Karpas-422 (cell line): ENCODE measurements around the gene GLIS2. TPM values are rescaled to one million over a fixed set of nuclear protein-coding genes. Genes with fewer than 3 reads are reported as not detected.
A peak's percentile ranks its signal among the peaks of the same experiment; 100 is the strongest.

Experiments used
- DNase-seq: peaks from one replicate; pipeline ENCODE4 v3.0.0-alpha.2; 2015
- H2AFZ ChIP-seq: fragments of 200-600 bp; sonication (generic); 2 replicates; pipeline ENCODE4 v1.6.1; 2014; ENCODE audit warnings: antibody characterized with exemption, low read length, mixed read lengths
- H3K27ac ChIP-seq: fragments of 200-600 bp; sonication (generic); 2 replicates; pipeline ENCODE4 v1.5.1; 2014; ENCODE audit warnings: mild to moderate bottlenecking, low read length, moderate library complexity
- H3K27me3 ChIP-seq: fragments of 200-600 bp; sonication (generic); 2 replicates; pipeline ENCODE4 v1.6.1; 2014; ENCODE audit warnings: low read length, mixed read lengths
- H3K36me3 ChIP-seq: fragments of 200-600 bp; sonication (generic); 2 replicates; pipeline ENCODE4 v1.6.1; 2014; ENCODE audit warnings: low read length, mixed read lengths; ENCODE audit not compliant: insufficient read depth
- H3K4me1 ChIP-seq: fragments of 200-600 bp; sonication (generic); 2 replicates; pipeline ENCODE4 v1.6.1; 2014; ENCODE audit warnings: mild to moderate bottlenecking, low read length, mixed read lengths
- H3K4me2 ChIP-seq: fragments of 200-600 bp; sonication (generic); 2 replicates; pipeline ENCODE4 v1.6.1; 2014; ENCODE audit warnings: low read length, low read depth, mild to moderate bottlenecking; ENCODE audit not compliant: poor library complexity, severe bottlenecking
- H3K4me3 ChIP-seq: fragments of 200-600 bp; sonication (generic); 2 replicates; pipeline ENCODE4 v1.5.1; 2014; ENCODE audit warnings: mild to moderate bottlenecking, antibody characterized with exemption, low read length, mixed read lengths
- H3K79me2 ChIP-seq: fragments of 200-600 bp; sonication (generic); 2 replicates; pipeline ENCODE4 v1.6.1; 2014; ENCODE audit warnings: mild to moderate bottlenecking, low read length, mixed read lengths
- H3K9ac ChIP-seq: fragments of 200-600 bp; sonication (generic); 2 replicates; pipeline ENCODE4 v1.6.0; 2014; ENCODE audit warnings: low read length
- H3K9me2 ChIP-seq: fragments of 200-600 bp; sonication (generic), shearing (Covaris generic); replicated peaks from 2 replicates; pipeline ENCODE4 v1.6.0; 2014; ENCODE audit warnings: mild to moderate bottlenecking, low read length, moderate library complexity; ENCODE audit not compliant: insufficient read depth
- H3K9me3 ChIP-seq: fragments of 300-700, 200-600 bp; sonication (generic); 2 replicates; pipeline ENCODE4 v1.6.1; 2014; ENCODE audit warnings: low read length, mixed read lengths
- H4K20me1 ChIP-seq: fragments of 200-600 bp; sonication (generic); 2 replicates; pipeline ENCODE4 v1.6.1; 2014; ENCODE audit warnings: mild to moderate bottlenecking, antibody characterized with exemption, low read length, low read depth; ENCODE audit not compliant: insufficient read depth
- total RNA-seq: library from RNA; depleted of rRNA; stranded (reverse); fragments of >200 nt; shearing (Covaris generic); gene quantifications from 2 replicates; pipeline ENCODE4 v1.2.3, GENCODE V29; 2014; ENCODE audit warnings: low replicate concordance

Gene GLIS2
- total RNA-seq, 1 experiment from 2014 or later: not detected

DNA sequence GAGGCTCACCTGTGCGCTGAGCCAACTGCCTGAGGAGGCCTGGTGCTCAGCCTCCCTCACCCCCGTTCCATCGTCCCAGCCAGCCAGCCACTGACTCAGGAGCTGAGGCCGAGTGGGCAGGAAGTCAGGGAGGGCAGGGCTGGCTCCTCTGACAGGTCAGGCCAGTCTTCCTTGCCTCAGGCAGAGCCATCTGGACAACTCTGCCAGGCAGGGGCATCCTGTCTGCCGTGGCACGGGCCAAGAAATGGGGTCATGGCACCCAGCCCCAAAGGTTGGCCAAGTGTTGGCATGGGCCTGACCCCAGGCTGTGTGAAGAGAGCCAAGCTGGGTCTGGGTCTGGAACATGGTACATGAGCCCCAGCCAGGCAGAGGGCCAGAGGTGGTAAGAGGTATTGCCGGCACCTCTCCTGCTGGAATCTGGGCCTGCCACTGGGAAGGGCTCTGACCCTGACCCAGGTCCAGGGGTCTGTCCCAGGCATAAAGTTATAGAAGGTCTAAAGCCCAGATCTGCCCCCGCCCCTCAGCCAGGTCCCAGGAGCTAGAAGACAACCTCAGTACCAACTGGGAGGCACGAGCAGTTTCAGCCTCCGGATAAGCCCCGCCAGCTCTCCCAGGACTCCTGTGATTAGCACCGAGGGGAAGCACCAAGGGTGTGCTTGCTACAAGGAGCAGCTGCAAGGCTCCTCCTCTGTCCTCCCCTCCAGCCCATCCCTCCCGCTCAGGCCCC is 53.3 kb downstream of the GLIS2 start:
- H3K4me3 ChIP-seq: no peak overlapping the region
- no peaks in the 10 kb centered on the region for H3K9me2 ChIP-seq
- H3K27me3 ChIP-seq: no peaks in the 10 kb centered on the region; the same call in 1 of the 2 replicates
- no peak overlapping the region for H2AFZ ChIP-seq
- H3K4me2 ChIP-seq: no peak overlapping the region
- no peak overlapping the region for H3K27ac ChIP-seq
- no peak for DNase-seq
- H3K9me3 ChIP-seq: no peaks in the 10 kb centered on the region
- H3K36me3 ChIP-seq: peaks cover 5% of the 10 kb centered on the region; the same call in 1 of the 2 replicates
- H3K4me1 ChIP-seq: peaks cover 58% of the 10 kb centered on the region
- H3K79me2 ChIP-seq: no peaks in the 10 kb centered on the region
- H4K20me1 ChIP-seq: peaks cover 32% of the 10 kb centered on the region
- no peak overlapping the region for H3K9ac ChIP-seq

DNA sequence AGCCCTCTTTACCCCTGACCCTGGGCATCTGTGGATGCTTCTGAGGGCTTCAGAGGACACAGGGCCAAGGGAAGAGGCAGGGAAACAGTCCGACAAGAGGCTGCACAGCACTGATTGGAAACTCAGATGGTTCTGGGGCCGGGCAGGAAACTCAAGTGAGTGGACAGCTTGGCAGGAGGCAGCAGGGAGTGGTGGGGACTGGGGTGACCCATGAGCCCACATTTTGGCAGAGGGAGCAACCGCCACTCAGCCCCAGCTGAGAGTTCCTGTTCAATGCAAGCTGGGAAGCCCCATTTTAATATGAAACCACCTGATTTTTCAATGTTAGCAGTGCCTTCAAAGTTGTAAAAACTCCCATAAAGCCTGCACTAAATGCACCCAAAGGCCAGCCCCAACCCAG is 54.3 kb downstream of the GLIS2 start:
- Histone ChIP-seq H4K20me1 (peaks cover 32% of the 10 kb centered on the region), H3K79me2 (no peaks in the 10 kb centered on the region), H3K36me3 (peaks cover 5% of the 10 kb centered on the region; the same call in 1 of the 2 replicates), H3K4me1 (peaks cover 49% of the 10 kb centered on the region), H2AFZ (no peak overlapping the region), H3K9ac (no peak overlapping the region), H3K4me3 (no peak overlapping the region), H3K4me2 (no peak overlapping the region), H3K9me2 (no peaks in the 10 kb centered on the region), H3K9me3 (no peaks in the 10 kb centered on the region), H3K27ac (no peak overlapping the region), H3K27me3 (no peaks in the 10 kb centered on the region; the same call in 1 of the 2 replicates)
- no peak for DNase-seq

DNA sequence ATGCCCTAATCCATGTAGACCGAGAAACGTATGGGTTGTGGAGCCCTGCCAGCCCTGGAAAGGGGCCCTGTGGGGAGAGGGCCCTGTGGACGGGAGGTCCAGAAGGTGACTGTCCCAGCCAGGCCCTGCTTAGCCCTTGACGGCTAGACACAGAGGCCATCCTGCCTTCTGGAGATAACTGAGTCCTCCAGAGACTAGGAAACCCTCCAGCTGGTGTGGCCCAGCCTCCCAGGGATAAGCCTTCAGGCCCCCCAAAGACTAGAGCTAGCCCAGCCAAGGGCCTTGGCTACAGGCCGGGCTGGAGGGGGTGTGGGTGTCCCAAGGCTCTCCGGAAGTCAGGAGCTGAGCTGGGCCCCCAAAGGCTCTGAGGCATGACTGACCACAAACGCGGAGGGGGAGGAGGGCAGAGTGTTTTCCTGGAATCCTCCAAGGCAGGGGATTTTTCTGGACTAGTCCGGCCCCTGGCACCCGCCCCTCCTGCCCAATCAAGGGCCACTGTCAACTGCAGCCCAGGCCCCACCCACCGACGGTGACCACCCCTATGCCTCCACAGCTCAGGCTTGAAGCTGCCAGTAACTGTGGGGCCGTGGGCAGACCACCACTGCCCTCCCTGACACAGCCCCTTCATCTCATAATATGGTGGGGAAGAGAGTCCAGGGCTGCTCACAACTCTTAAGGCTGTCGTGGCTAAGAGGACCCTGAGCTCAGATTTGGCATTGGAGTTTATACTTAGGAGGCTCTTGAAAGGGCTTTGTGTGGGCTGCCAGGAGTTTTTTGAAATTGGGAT is 54.9 kb downstream of the GLIS2 start:
- no peaks in the 10 kb centered on the region; the same call in 1 of the 2 replicates for H3K27me3 ChIP-seq
- no peak overlapping the region for H3K9ac ChIP-seq
- no peaks in the 10 kb centered on the region for H3K9me2 ChIP-seq
- no peak overlapping the region for H3K4me3 ChIP-seq
- peaks cover 43% of the 10 kb centered on the region for H3K4me1 ChIP-seq
- no peak overlapping the region for H3K27ac ChIP-seq
- no peaks in the 10 kb centered on the region for H3K9me3 ChIP-seq
- peak overlapping the region; percentile 80 for H3K4me2 ChIP-seq
- H3K79me2 ChIP-seq: no peaks in the 10 kb centered on the region
- no peak for DNase-seq
- H2AFZ ChIP-seq: no peak overlapping the region
- peaks cover 5% of the 10 kb centered on the region; the same call in 1 of the 2 replicates for H3K36me3 ChIP-seq
- H4K20me1 ChIP-seq: peaks cover 34% of the 10 kb centered on the region

- peaks cover 36% of the 10 kb centered on the region for H3K4me1 ChIP-seq
- H3K79me2 ChIP-seq: no peaks in the 10 kb centered on the region
- DNase-seq: peak; percentile 87
- no peaks in the 10 kb centered on the region; the same call in 1 of the 2 replicates for H3K27me3 ChIP-seq
- peak within 1 kb of the TSS; percentile 74 for H3K9ac ChIP-seq
- no peak within 1 kb of the TSS for H3K27ac ChIP-seq
- no peaks in the 10 kb centered on the region for H3K9me2 ChIP-seq
- H3K9me3 ChIP-seq: no peaks in the 10 kb centered on the region
- peak within 1 kb of the TSS; percentile 69 for H3K4me3 ChIP-seq
- H2AFZ ChIP-seq: no peak within 1 kb of the TSS
- H4K20me1 ChIP-seq: peaks cover 41% of the 10 kb centered on the region
- H3K4me2 ChIP-seq: peak within 1 kb of the TSS; percentile 80
- peaks cover 5% of the 10 kb centered on the region; the same call in 1 of the 2 replicates for H3K36me3 ChIP-seq
Measured at GRCh38 chr16:4371357-4372000, 55.6 kb downstream of the GLIS2 start, which contains the start of gene VASN. VASN (plus strand) TSS chr16:4371848; CDS start chr16:4380878, 9,030 bp downstream.

DNA sequence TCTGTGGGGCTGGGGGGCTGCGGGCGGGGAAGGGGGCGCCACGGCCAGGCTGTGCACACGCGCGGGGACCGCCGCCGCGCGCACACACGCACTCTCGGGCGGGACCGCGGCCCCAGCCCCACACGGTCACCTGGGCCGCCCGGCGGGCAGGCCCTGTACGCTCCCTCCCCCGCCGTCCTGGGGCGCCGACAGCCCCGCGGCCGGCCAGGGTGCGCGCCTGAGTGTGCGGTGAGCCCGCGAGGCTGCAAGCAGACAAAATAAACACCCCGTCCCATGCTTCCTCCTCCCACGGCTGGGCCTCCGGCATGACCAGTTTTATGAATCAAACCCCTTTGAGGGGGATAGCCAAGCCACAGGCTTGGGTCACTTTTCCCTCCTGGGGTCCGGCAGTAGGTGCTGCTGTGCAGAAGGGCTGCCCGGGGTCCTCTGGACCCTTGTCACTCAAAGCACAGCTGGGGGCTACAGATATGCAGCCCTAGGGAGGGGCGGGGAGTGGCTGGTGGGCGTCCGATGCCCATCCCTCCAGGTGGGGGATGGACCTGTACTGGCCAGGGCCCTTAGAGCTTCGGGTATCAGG is 56.2 kb downstream of the GLIS2 start:
- Histone ChIP-seq H2AFZ (no peak overlapping the region), H3K9me3 (no peaks in the 10 kb centered on the region), H3K4me3 (peak overlapping the region; percentile 69), H3K36me3 (peaks cover 5% of the 10 kb centered on the region; the same call in 1 of the 2 replicates), H3K4me2 (peak overlapping the region; percentile 80), H3K27ac (no peak overlapping the region), H3K4me1 (peaks cover 31% of the 10 kb centered on the region), H4K20me1 (peaks cover 43% of the 10 kb centered on the region), H3K9ac (peak overlapping the region; percentile 74), H3K9me2 (no peaks in the 10 kb centered on the region), H3K79me2 (no peaks in the 10 kb centered on the region), H3K27me3 (no peaks in the 10 kb centered on the region; the same call in 1 of the 2 replicates)
- peak; percentile 65 for DNase-seq

DNA sequence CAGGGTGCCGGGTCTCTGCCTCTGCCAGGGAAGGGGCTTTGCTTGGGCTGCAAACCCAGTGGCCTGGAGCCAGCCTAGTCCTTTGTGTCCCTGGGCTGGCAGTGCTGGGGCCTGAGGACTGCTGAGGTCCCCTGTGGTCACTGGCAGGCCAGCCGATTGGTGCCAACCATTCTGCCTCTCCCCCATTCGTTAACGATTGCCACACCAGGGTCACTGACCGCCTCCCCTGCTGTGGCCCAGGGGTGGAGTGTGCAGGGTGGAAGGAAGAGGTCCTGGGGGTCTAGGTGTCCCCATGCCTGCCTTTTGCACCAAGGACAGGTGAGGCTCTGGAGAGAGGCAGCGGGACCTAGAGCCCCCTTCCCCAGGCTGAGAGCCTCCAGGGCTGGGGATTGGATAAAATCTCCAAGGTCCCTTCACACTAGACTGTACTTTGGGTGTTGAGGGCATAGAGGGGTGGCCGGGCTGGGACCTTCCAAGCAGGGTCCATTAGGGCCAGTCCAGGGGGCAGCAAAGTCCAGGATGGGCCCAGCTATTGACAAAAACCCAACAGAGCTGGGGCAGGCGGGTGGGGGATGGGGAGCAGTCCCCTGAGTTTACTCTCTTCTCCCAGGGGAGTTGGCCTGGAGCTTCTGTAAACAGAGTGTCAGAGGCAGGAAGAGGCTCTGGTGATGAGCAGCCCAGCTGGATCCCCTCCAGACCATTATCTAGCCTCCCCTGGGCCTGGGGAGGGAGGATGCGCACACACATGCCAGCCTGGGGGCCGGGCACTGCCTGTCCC is 56.9 kb downstream of the GLIS2 start:
- peak overlapping the region; percentile 69 for H3K4me3 ChIP-seq
- no peaks in the 10 kb centered on the region for H3K79me2 ChIP-seq
- peak; percentile 76 for DNase-seq
- peaks cover 43% of the 10 kb centered on the region for H4K20me1 ChIP-seq
- H3K4me1 ChIP-seq: peaks cover 31% of the 10 kb centered on the region
- H3K36me3 ChIP-seq: no peaks in the 10 kb centered on the region; the same call in 1 of the 2 replicates
- peak overlapping the region; percentile 80 for H3K4me2 ChIP-seq
- no peaks in the 10 kb centered on the region for H3K9me2 ChIP-seq
- H3K9me3 ChIP-seq: no peaks in the 10 kb centered on the region
- no peaks in the 10 kb centered on the region; the same call in 1 of the 2 replicates for H3K27me3 ChIP-seq
- no peak overlapping the region for H3K27ac ChIP-seq
- H3K9ac ChIP-seq: peak overlapping the region; percentile 74
- H2AFZ ChIP-seq: no peak overlapping the region

- peaks cover 48% of the 10 kb centered on the region for H4K20me1 ChIP-seq
- no peaks in the 10 kb centered on the region for H3K9me3 ChIP-seq
- no peaks in the 10 kb centered on the region; the same call in 1 of the 2 replicates for H3K27me3 ChIP-seq
- H3K4me1 ChIP-seq: peaks cover 31% of the 10 kb centered on the region
- H3K79me2 ChIP-seq: no peaks in the 10 kb centered on the region
- H3K36me3 ChIP-seq: no peaks in the 10 kb centered on the region; the same call in 1 of the 2 replicates
- DNase-seq: no peak
- peak overlapping the region; percentile 74 for H3K9ac ChIP-seq
- H3K4me2 ChIP-seq: peak overlapping the region; percentile 80
- H3K27ac ChIP-seq: no peak overlapping the region
- peak overlapping the region; percentile 69; the same call in 1 of the 2 replicates for H3K4me3 ChIP-seq
- no peak overlapping the region for H2AFZ ChIP-seq
- H3K9me2 ChIP-seq: no peaks in the 10 kb centered on the region
Measured at GRCh38 chr16:4373356-4373908, 57.6 kb downstream of the GLIS2 start.
